BLaER1 (cell line): ENCODE results near the gene ARHGEF37.

Experiments used
- H3K27ac ChIP-seq: shearing (Covaris generic); formaldehyde crosslinking; 2 replicates; pipeline ENCODE4 v1.8.1; 2022
- H3K27me3 ChIP-seq: shearing (Covaris generic); formaldehyde crosslinking; 2 replicates; pipeline ENCODE4 v1.8.1; 2022
- H3K36me3 ChIP-seq: shearing (Covaris generic); formaldehyde crosslinking; 2 replicates; pipeline ENCODE4 v1.8.1; 2022
- H3K4me1 ChIP-seq: shearing (Covaris generic); formaldehyde crosslinking; 2 replicates; pipeline ENCODE4 v1.8.1; 2022
- H3K4me2 ChIP-seq: shearing (Covaris generic); formaldehyde crosslinking; 2 replicates; pipeline ENCODE4 v1.8.1; 2022
- H3K4me3 ChIP-seq: shearing (Covaris generic); formaldehyde crosslinking; 2 replicates; pipeline ENCODE4 v1.8.1; 2022
- H3K9ac ChIP-seq: shearing (Covaris generic); formaldehyde crosslinking; 2 replicates; pipeline ENCODE4 v1.8.1; 2022
- H3K9me3 ChIP-seq: shearing (Covaris generic); formaldehyde crosslinking; 2 replicates; pipeline ENCODE4 v1.8.1; 2022
- H4K20me1 ChIP-seq: shearing (Covaris generic); formaldehyde crosslinking; 2 replicates; pipeline ENCODE4 v1.8.1; 2022
- Cebpa-rat ChIP-seq: shearing (Covaris generic); IDR thresholded peaks from 2 replicates; pipeline ENCODE4 v1.8.1; 2022

The ARHGEF37 gene

DNA sequence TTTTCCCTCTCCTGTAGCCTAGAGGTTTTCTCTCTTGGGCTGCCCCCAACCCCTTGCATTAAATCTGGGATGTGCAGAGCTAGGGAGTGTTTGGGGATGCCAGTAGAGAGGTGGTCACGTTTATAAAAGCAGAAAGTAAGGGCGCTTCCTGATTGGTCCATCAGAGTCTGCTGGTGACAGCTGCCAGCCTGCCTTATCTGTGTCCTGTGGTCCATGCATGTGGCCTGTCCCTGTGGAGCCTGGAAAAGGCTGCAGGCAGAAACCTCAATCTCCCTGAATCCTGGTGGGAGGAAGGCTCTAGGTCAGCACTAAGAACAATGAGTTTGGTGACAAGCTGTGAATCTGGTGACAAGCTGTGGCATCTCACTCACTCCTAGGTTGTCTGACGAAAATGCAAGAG is 42.2 kb downstream of the ARHGEF37 start:
- Histone ChIP-seq H3K4me2 (no peak overlapping the region), H3K4me3 (no peak overlapping the region), H3K4me1 (peaks cover 8% of the 10 kb centered on the region), H3K36me3 (no peaks in the 10 kb centered on the region), H3K27ac (no peak overlapping the region), H4K20me1 (no peaks in the 10 kb centered on the region), H3K9me3 (no peaks in the 10 kb centered on the region), H3K27me3 (no peaks in the 10 kb centered on the region), H3K9ac (no peak overlapping the region)
- TF ChIP-seq Cebpa-rat: no peak

DNA sequence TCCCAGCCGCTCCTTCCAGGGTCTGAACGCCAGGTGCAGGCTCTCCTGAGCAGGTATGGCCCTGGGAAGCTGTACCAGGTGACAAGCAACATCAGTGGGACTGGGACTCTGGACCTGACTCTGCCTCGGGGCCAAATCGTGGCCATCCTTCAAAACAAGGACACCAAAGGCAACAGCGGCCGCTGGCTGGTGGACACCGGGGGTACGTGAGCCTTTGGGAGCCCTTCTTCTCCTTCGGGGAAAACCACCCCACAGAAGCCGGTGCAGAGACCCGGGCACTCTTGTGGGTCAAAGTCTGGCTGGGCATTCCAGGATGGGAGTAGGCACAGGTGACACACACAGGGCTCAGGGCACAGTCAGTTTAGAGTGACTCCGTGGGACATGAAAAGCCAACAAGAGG is 45.8 kb downstream of the ARHGEF37 start:
- H3K9me3 ChIP-seq: no peaks in the 10 kb centered on the region
- H3K27me3 ChIP-seq: no peaks in the 10 kb centered on the region
- no peak overlapping the region for H3K4me2 ChIP-seq
- H3K4me1 ChIP-seq: peaks cover 9% of the 10 kb centered on the region
- no peak overlapping the region for H3K4me3 ChIP-seq
- H3K9ac ChIP-seq: no peak overlapping the region
- no peak overlapping the region for H3K27ac ChIP-seq
- no peaks in the 10 kb centered on the region for H3K36me3 ChIP-seq
- no peak for TF ChIP-seq Cebpa-rat
- no peaks in the 10 kb centered on the region for H4K20me1 ChIP-seq

DNA sequence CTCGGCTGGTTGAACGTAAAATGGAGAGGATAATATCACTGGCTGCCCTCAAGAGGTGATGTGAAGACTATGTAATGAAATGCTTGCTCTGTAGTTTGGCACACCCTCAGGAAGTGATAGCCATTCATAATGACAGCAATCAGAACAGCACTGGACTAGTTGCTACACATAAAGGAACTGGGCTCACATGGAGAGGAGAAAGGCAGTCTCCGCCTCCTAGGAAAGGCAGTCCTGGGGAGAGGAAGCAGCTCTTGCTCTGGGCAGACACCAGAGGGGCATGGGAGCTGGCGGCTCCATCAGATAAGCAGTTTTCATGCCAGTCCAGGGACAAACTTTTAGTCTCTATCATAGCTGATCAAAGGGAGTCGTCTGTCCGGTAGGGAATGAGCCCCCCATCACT is 46.9 kb downstream of the ARHGEF37 start:
- H3K27me3 ChIP-seq: no peaks in the 10 kb centered on the region
- H4K20me1 ChIP-seq: no peaks in the 10 kb centered on the region
- no peak overlapping the region for H3K9ac ChIP-seq
- H3K27ac ChIP-seq: no peak overlapping the region
- no peaks in the 10 kb centered on the region for H3K36me3 ChIP-seq
- peaks cover 19% of the 10 kb centered on the region for H3K4me1 ChIP-seq
- no peaks in the 10 kb centered on the region for H3K9me3 ChIP-seq
- H3K4me2 ChIP-seq: no peak overlapping the region
- no peak for TF ChIP-seq Cebpa-rat
- H3K4me3 ChIP-seq: no peak overlapping the region

DNA sequence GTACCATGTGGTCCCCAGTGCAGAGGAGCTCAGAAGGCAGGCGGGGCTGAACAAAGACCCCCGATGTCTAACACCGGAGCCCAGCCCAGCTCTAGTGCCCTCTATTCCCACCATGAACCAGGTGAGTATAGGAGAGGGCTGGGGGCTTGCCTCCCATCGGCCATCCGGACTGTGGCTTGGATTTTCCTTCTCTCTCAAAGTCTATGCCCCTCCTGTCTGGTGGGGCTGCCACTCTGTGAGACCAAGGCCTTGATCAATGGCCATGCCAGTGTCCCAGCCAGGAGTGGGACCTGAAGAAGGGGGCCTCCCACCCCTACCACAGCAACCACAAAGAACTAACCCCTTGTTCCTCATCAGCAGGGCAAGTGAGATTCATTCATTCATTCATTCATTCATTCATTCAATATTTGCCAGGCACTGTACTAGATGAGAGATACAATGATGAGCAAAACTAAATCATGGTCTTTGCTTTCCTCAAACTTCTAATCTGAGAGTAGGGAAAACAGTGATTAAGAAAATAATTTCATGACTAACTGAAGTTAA is 47.6 kb downstream of the ARHGEF37 start:
- Histone ChIP-seq H3K27ac (no peak overlapping the region), H3K4me3 (no peak overlapping the region), H3K36me3 (no peaks in the 10 kb centered on the region), H3K27me3 (no peaks in the 10 kb centered on the region), H3K9me3 (no peaks in the 10 kb centered on the region), H3K4me2 (no peak overlapping the region), H4K20me1 (no peaks in the 10 kb centered on the region), H3K9ac (no peak overlapping the region), H3K4me1 (peaks cover 19% of the 10 kb centered on the region)
- no peak for TF ChIP-seq Cebpa-rat

DNA sequence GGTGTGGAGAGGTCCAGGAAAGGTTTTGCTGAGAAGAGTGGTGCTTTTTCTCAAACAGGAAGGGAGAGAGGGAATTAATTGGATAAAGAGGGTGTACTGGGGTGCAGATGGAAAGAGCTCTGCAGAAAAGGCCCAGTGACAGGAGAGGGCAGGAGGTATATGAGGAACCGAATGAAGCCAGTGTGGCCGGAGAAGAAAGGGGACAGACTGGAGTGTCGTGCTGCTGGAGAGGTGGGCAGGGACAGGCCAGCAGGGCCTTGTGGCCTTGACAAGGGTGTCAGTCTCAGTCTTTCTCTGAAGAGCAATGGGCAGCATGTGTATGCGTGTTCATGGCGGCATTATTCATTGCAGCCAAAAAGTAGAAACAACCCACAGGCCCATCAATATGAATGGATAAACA is 48.1 kb downstream of the ARHGEF37 start:
- Histone ChIP-seq H3K27me3 (no peaks in the 10 kb centered on the region), H3K36me3 (no peaks in the 10 kb centered on the region), H4K20me1 (no peaks in the 10 kb centered on the region), H3K9me3 (no peaks in the 10 kb centered on the region), H3K9ac (no peak overlapping the region), H3K27ac (no peak overlapping the region), H3K4me1 (peaks cover 19% of the 10 kb centered on the region), H3K4me2 (no peak overlapping the region), H3K4me3 (no peak overlapping the region)
- no peak for TF ChIP-seq Cebpa-rat

DNA sequence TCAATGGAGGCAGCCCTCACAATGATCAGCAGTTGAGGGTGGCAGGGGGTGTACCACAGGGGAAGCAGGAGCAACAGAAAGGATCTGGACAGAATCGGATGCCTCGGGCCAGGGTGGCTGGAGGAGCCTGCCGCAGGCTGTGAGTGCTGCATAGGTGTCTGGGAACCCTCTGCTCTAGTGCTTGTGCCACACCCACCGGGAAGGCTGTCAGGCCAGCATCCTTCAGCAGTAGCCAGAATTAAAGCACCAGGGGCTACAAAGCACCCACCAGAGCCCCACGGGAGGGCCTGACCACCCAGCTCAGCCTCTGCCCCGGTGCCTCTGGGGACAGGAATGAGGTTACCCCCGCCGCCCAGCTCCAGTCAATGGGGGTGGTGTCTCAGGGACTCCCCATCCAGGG is 49.0 kb downstream of the ARHGEF37 start:
- H3K36me3 ChIP-seq: no peaks in the 10 kb centered on the region
- no peak overlapping the region for H3K9ac ChIP-seq
- no peaks in the 10 kb centered on the region for H4K20me1 ChIP-seq
- no peak for TF ChIP-seq Cebpa-rat
- H3K4me1 ChIP-seq: peaks cover 19% of the 10 kb centered on the region
- H3K27me3 ChIP-seq: no peaks in the 10 kb centered on the region
- H3K4me3 ChIP-seq: no peak overlapping the region
- H3K27ac ChIP-seq: no peak overlapping the region
- H3K4me2 ChIP-seq: peak overlapping the region; percentile 38
- H3K9me3 ChIP-seq: no peaks in the 10 kb centered on the region

DNA sequence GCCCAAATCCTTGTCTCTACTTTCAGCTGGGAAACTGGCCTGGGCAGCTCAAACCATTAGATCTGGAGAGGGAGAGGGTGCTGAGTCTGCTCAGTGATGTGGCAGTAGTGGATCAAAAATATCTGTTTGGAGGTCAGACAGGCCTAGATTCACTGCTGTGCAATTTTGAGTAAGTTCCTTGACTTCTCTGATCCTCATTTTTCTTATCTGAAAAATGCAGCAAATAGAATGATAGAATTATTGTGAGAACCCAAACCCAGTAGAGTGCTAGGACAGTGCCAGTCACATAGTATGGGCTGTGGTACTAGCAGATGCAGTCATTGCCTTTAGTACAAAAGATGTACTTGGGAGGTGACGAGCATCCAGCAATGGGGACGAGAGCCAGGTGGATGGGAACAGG is 50.2 kb downstream of the ARHGEF37 start:
- no peak for TF ChIP-seq Cebpa-rat
- H3K4me3 ChIP-seq: no peak overlapping the region
- no peak overlapping the region for H3K9ac ChIP-seq
- no peak overlapping the region for H3K4me2 ChIP-seq
- H3K27ac ChIP-seq: no peak overlapping the region
- no peaks in the 10 kb centered on the region for H3K9me3 ChIP-seq
- H4K20me1 ChIP-seq: no peaks in the 10 kb centered on the region
- H3K36me3 ChIP-seq: no peaks in the 10 kb centered on the region
- H3K27me3 ChIP-seq: no peaks in the 10 kb centered on the region
- peaks cover 19% of the 10 kb centered on the region for H3K4me1 ChIP-seq

DNA sequence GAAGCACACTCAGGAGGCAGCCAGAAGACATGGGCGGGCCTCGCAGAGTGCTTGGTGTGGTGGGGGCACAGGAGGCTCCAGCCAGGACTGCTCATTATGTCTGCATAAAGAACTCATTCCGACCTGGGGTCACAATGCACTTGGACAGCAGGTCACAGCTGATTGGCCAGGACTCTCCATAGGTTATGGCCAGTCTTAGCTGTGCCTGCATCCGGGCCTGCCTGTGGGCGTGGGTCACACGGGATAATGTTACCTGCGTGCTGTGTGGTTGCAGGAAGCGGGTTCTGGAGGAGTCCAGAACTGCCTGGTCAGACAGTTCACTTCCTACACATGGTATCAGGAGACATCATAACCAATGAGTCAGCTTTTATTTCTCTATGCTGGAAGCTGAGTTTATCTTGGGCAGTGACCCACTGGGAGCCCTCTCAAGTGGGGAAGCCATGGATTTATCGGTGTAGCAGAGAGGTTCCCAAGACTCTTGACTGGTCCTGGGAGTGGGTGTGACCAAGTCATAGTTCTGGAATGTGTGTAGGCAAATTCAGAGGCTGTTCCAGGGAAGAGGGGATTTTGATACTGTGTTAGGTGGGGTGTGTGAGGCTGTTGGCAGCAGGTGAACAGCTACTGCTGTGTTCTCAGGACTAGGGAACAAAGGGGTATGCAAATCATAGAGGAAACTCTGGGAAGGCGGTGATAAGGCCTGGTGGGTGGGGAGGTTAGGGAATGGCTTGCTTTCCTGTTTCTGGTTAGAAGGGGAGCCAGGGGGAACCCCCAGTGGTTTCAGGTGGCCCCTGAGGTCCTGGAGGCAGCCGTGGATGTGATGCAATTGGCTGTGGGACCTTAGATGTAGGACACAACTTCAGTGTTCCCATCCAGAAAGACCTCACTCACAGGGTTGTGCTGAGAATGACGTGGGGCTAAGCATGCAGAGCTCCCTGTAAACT is 51.3 kb downstream of the ARHGEF37 start:
- H3K27ac ChIP-seq: no peak overlapping the region
- TF ChIP-seq Cebpa-rat: no peak
- H3K4me2 ChIP-seq: peak overlapping the region; percentile 29

DNA sequence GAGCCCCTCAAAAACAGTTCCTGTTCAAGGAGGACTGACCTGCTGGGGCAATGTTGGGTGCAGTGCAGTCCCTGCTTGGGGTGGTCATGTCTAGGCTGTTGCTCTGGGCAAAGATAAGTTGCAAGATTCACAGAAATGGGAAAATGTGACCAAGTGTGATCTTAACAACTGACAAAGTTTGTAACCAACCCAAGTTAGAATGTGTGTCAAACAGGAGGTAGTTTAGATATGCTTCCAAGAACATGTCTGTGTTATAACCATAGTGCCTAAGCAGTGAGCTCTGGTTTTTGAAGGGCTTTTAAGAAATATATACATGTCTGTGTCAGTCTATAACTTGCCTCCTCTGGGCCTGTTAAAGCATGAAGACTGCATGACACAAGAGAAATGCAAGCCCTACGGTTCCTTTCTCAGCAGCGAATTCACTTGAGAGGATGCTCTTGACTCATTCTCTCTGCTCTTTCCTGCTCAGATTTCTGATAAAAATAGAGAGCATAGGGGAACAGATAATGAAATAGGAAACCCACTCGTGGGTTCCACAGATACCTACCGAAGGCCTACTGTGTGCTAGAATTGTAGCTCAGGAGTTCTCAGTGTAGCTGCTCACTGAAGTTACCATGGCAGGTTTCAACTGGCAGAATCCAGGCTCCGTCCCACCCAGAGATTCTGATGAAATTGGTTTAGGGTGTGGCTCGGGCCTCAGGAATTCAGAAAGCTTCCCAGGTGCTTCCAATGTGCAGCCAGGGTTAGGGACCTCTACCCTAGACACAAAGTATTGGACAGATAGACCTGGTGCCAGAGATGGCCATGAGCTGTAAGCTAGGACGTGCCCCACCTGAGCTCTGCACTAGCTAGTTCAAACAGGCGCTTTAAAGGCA is 52.4 kb downstream of the ARHGEF37 start:
- peaks cover 19% of the 10 kb centered on the region for H3K4me1 ChIP-seq
- H3K9ac ChIP-seq: 0 out of 2 replicates have a peak overlapping the region, but pooled peaks have one; percentile 6
- no peaks in the 10 kb centered on the region for H4K20me1 ChIP-seq
- no peak overlapping the region for H3K27ac ChIP-seq
- H3K4me3 ChIP-seq: no peak overlapping the region
- no peaks in the 10 kb centered on the region for H3K27me3 ChIP-seq
- no peak overlapping the region for H3K4me2 ChIP-seq
- no peaks in the 10 kb centered on the region for H3K9me3 ChIP-seq
- H3K36me3 ChIP-seq: no peaks in the 10 kb centered on the region
- TF ChIP-seq Cebpa-rat: no peak

More for the DNA sequence above, 51.3 kb downstream of the ARHGEF37 start:
- peaks cover 19% of the 10 kb centered on the region for H3K4me1 ChIP-seq
- H3K27me3 ChIP-seq: no peaks in the 10 kb centered on the region
- no peaks in the 10 kb centered on the region for H4K20me1 ChIP-seq
- no peak overlapping the region for H3K4me3 ChIP-seq
- H3K36me3 ChIP-seq: no peaks in the 10 kb centered on the region
- no peak overlapping the region for H3K9ac ChIP-seq
- no peaks in the 10 kb centered on the region for H3K9me3 ChIP-seq

DNA sequence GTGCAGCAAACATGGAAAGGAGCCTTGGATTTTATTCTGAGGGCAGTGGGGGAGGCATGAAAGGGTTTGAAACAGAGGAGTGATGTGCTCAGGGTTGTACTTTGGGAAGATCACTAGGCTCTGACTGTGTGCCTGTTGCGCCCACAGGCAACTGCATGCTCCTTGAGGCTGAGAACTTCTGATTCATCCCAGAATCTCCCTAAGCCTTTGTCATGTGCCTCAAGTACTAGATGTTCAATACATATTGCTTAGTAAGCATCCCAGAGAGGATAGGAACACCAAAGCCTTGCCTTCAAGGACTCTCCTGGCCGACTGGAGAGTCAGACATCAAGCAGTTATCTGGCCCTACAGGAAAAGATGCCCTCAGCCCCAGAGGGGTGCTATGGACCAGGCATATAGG is 54.1 kb downstream of the ARHGEF37 start:
- TF ChIP-seq Cebpa-rat: no peak
- Histone ChIP-seq H3K4me3 (no peak overlapping the region), H3K4me1 (peaks cover 15% of the 10 kb centered on the region), H3K9ac (no peak overlapping the region), H3K27ac (no peak overlapping the region), H4K20me1 (no peaks in the 10 kb centered on the region), H3K27me3 (no peaks in the 10 kb centered on the region), H3K4me2 (no peak overlapping the region), H3K9me3 (no peaks in the 10 kb centered on the region), H3K36me3 (no peaks in the 10 kb centered on the region)
